Measurements from ENCODE around the gene ITPKB. TPM values are rescaled to one million over a fixed set of nuclear protein-coding genes. Genes with fewer than 3 reads are reported as not detected.

Gene ITPKB
- total and polyA plus RNA-seq, 11 donors: 6.2 to 33.7 (median 17.8) TPM

DNA sequence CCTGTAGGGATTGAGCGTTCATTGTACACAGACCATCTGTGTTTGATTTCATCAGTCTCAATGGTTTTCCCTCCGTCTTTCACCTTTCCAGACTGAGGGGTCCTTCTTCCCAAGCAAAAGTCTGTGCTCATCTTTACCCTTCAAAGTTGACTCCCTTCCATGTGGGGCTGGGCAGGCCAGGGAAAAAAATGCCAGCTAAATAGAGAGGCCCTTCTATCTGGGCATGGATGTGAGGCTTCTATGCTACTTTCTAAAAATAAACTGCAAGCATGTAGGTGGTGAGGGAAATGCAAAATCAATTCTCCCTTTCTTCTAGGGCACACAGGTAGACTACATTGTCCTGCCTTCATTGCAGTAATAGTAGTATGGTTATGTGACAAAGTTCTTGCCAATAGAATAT lies 46.7 kb upstream of the ITPKB start:
- Histone ChIP-seq H3K4me1 (peaks cover 0 to 11% (median 0%) of the 10 kb centered on the region in 12 donors), H3K27me3 (no peaks in the 10 kb centered on the region), H3K9me3 (no peaks in the 10 kb centered on the region), H3K4me3 (no peak overlapping the region), H3K27ac (peak overlapping the region in 1 of 12 donors; percentile 85), H3K36me3 (no peaks in the 10 kb centered on the region)
- TF ChIP-seq, protein P1, sequence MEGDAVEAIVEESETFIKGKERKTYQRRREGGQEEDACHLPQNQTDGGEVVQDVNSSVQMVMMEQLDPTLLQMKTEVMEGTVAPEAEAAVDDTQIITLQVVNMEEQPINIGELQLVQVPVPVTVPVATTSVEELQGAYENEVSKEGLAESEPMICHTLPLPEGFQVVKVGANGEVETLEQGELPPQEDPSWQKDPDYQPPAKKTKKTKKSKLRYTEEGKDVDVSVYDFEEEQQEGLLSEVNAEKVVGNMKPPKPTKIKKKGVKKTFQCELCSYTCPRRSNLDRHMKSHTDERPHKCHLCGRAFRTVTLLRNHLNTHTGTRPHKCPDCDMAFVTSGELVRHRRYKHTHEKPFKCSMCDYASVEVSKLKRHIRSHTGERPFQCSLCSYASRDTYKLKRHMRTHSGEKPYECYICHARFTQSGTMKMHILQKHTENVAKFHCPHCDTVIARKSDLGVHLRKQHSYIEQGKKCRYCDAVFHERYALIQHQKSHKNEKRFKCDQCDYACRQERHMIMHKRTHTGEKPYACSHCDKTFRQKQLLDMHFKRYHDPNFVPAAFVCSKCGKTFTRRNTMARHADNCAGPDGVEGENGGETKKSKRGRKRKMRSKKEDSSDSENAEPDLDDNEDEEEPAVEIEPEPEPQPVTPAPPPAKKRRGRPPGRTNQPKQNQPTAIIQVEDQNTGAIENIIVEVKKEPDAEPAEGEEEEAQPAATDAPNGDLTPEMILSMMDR (IDR thresholded peaks at IDR 0.05): no peak
- TF ChIP-seq POLR2A (IDR thresholded peaks at IDR 0.05): no peak
- WGBS, 4 donors: 81 to 97% (median 93%) methylated on average over 2 of the region's 2 CpGs
- ATAC-seq (peak in 3 of 4 donors; percentile 29 to 55 (median 46)), DNase-seq (no peak)
- intact Hi-C loops (cut with DNase I): no loop called here

DNA sequence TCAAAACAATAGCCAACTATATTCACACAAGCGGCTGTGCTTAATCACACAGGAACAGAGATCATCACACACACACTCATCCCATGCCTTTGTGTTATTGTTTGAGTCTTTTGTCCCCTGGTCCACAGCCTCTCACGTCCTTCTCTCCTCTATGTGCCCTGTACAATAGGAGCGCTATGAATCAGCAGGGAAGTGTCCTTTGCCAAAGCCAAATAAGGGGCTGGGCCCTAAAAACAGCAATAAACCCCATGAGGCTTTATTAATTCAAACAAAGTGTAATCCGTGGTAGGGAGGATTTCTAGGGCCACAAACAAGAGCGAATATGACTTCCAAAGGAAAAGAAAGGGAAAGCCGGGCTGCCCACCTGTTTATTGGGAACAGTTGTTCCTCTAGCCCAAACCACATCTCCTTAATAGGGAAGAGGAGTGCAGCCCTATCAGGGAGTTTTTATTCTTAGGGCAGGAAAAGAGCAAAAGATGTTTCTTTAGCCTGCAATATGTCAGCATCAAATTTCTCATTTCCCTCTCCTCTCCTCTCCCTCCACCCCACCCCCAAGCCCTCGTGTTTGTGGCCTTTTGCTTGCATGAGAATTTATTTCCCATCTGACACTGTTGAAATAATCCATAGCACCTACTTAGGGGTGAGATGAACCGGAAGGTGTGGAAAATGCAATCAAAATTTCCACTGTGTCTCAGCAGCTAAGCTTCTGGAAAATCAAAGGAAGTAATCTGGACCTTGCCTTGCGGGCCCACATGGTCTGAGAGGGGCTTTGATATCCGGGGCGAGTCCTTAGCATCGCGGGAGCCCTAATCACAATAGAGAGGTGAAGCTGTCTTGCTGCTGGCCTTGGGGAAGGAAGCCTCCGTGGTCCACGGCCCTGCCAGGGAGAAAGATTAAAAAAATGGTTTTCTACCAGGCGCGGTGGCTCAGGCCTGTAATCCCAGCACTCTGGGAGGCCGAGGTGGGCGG lies 45.3 kb upstream of the ITPKB start:
- intact Hi-C loops (cut with DNase I): loop anchor here in 1 of 10 donors (5.0 kb wide), 1 partner anchor 47 kb away; the partner anchor contains the start of gene ITPKB
- Histone ChIP-seq H3K27ac (peak overlapping the region in 2 of 12 donors; percentile 18 to 85), H3K4me1 (peaks cover 0 to 11% (median 0%) of the 10 kb centered on the region in 12 donors)

DNA sequence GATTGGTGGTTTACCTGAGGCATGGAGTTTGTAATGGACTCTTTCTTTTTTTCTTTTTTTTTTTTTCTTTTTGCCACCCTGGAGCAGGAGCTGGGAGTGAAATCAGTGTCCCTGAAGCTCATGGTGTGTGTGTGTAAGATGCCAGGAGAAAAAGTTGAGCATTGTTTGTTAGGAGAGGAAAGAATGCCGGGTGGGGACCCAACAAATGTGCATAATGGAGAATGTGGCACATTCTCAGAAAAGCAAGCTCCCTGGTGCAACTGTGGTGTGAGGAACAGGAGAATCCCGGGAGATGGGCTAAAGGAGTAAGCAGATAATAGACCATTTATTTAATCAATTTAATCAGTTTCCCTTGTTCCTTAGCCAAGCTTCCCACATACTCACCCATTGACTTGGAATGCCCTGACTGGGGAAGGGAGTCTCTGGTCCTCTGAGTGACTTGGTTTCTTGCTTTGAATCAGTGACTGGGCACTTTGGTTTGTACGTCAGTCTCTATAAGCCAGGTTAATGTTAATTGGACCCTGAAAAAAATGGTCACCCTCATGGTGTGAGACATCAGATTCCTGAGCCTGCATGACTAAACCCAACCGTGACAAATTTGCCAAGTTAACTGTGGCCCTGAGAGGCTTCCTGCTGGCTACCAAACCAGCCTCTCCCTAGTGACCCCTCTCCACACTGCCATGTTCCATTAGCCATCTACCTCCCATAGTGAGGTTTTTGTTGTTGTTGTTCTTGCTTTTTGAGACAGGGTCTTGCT lies 43.9 kb upstream of the ITPKB start:
- TF ChIP-seq POLR2A (IDR thresholded peaks at IDR 0.05): no peak
- TF ChIP-seq, protein P1 (IDR thresholded peaks at IDR 0.05): no peak

More for the DNA sequence above, 45.3 kb upstream of the ITPKB start:
- WGBS, 4 donors: 62 to 72% (median 65%) methylated on average over 19 of the region's 19 CpGs
- ATAC-seq (peak in 2 of 4 donors; percentile 34 to 71), DNase-seq (no peak)
- no peak for TF ChIP-seq POLR2A (IDR thresholded peaks at IDR 0.05)
- TF ChIP-seq, protein P1 (IDR thresholded peaks at IDR 0.05): no peak
- Histone ChIP-seq H3K27me3 (no peaks in the 10 kb centered on the region), H3K9me3 (no peaks in the 10 kb centered on the region), H3K36me3 (no peaks in the 10 kb centered on the region), H3K4me3 (no peak overlapping the region)

More for the DNA sequence above, 43.9 kb upstream of the ITPKB start:
- DNase-seq: no peak
- Histone ChIP-seq H3K9me3 (no peaks in the 10 kb centered on the region), H3K4me3 (no peak overlapping the region), H3K27ac (peak overlapping the region in 1 of 12 donors; percentile 85), H3K27me3 (no peaks in the 10 kb centered on the region), H3K4me1 (peaks cover 0 to 23% (median 9%) of the 10 kb centered on the region in 12 donors), H3K36me3 (no peaks in the 10 kb centered on the region)
- 76 to 92% (median 84%) methylated on average over 4 of the region's 4 CpGs for WGBS, 4 donors
- intact Hi-C loops (cut with DNase I): loop anchor here in 1 of 10 donors (5.0 kb wide), 1 partner anchor 46 kb away; the partner anchor contains the start of gene ITPKB
- no peak for ATAC-seq

Data from heart left ventricle (tissue), 16 donors.